H1 (cell line): ENCODE measurements around the gene CKS1B. TPM values are rescaled to one million over a fixed set of nuclear protein-coding genes. Genes with fewer than 3 reads are reported as not detected.

Source experiments
- CTCF ChIA-PET: fragments of 300-600 bp; sonication (Branson Sonifier 250); formaldehyde crosslinking; loops from one replicate; lab custom pipeline; 2021; ENCODE audit not compliant: partially characterized antibody; lab: Charles Lee
- POLR2A ChIA-PET: fragments of 300-600 bp; sonication (Branson Sonifier 250); formaldehyde crosslinking; loops from one replicate; lab custom pipeline; 2021; ENCODE audit warnings: inconsistent platforms; ENCODE audit not compliant: partially characterized antibody; lab: Charles Lee
- DNase-seq, 2 experiments: peaks; one replicate each; pipeline versions ENCODE4 v3.0.0 to v3.0.0-alpha.2; 2010 to 2022; ENCODE audit warnings: low spot score in 2 of 2, low read depth in 1 of 2, mixed read lengths in 1 of 2
- FAIRE-seq: peaks from 2 replicates; lab custom pipeline; 2011; peaks lifted over from hg19 to GRCh38; lab: Jason Lieb, UNC
- H2AFZ ChIP-seq: 2 replicates; pipeline ENCODE4 v1.8.1; 2012; ENCODE audit warnings: low read length, inconsistent platforms
- H2AK5ac ChIP-seq: 2 replicates; pipeline ENCODE4 v1.6.1; 2013; ENCODE audit warnings: low read depth, low read length
- H2BK120ac ChIP-seq: replicated peaks from 2 replicates; pipeline ENCODE3; 2013; ENCODE audit warnings: low read depth, low read length, inconsistent platforms
- H2BK12ac ChIP-seq: 2 replicates; pipeline ENCODE4 v1.6.1; 2013; ENCODE audit warnings: low read depth, low read length
- H2BK15ac ChIP-seq: 2 replicates; pipeline ENCODE4 v1.6.1; 2013; ENCODE audit warnings: low read length
- H2BK20ac ChIP-seq: 2 replicates; pipeline ENCODE4 v1.6.1; 2013; ENCODE audit warnings: low read length
- H2BK5ac ChIP-seq: 2 replicates; pipeline ENCODE4 v1.6.1; 2013; ENCODE audit warnings: low read depth, low read length
- H3K14ac ChIP-seq: 2 replicates; pipeline ENCODE4 v1.6.1; 2013; ENCODE audit warnings: inconsistent platforms; ENCODE audit not compliant: insufficient read length
- H3K18ac ChIP-seq: 2 replicates; pipeline ENCODE4 v1.6.1; 2013; ENCODE audit warnings: low read length; ENCODE audit errors: extremely low read depth
- H3K23ac ChIP-seq: 2 replicates; pipeline ENCODE4 v1.6.1; 2013; ENCODE audit warnings: inconsistent platforms; ENCODE audit not compliant: insufficient read length
- H3K23me2 ChIP-seq: 2 replicates; pipeline ENCODE4 v1.6.1; 2013; ENCODE audit warnings: low read depth, low read length
- H3K27ac ChIP-seq: 2 replicates; pipeline ENCODE4 v1.6.1; 2011; ENCODE audit warnings: low read depth, low read length, inconsistent platforms
- H3K27me3 ChIP-seq, 4 experiments: replicated peaks in 1 of 4; 1 replicate in 1 of 4; 2 replicates in 3 of 4; pipeline versions ENCODE4 v1.6.1 to v1.8.1; 2011 to 2013; ENCODE audit warnings: low read length in 3 of 4, mild to moderate bottlenecking in 3 of 4, inconsistent platforms in 2 of 4, mixed read lengths in 2 of 4, moderate library complexity in 1 of 4; ENCODE audit not compliant: control insufficient read depth in 3 of 4, insufficient read depth in 3 of 4; ENCODE audit errors: extremely low read depth in 1 of 4
- H3K36me3 ChIP-seq, 4 experiments: 2 replicates each; pipeline versions ENCODE4 v1.6.1 to v1.8.1; 2011 to 2013; ENCODE audit warnings: mild to moderate bottlenecking in 4 of 4, low read length in 3 of 4, moderate library complexity in 2 of 4, control low read depth in 1 of 4, inconsistent platforms in 1 of 4; ENCODE audit not compliant: insufficient read depth in 4 of 4, control insufficient read depth in 2 of 4
- H3K4ac ChIP-seq: replicated peaks from 2 replicates; pipeline ENCODE3; 2013; ENCODE audit warnings: low read length, low read depth, mixed read lengths, inconsistent platforms; ENCODE audit not compliant: insufficient read length
- H3K4me1 ChIP-seq, 4 experiments: replicated peaks in 1 of 4; 1 replicate in 1 of 4; 2 replicates in 3 of 4; pipeline versions ENCODE4 v1.6.1 to v1.8.1; 2011 to 2013; ENCODE audit warnings: low read length in 3 of 4, inconsistent platforms in 2 of 4, mixed read lengths in 1 of 4; ENCODE audit not compliant: insufficient read depth in 4 of 4, control insufficient read depth in 3 of 4
- H3K4me2 ChIP-seq, 2 experiments: 2 replicates each; pipeline versions ENCODE4 v1.6.1 to v1.8.1; 2011 to 2013; ENCODE audit warnings: low read depth in 2 of 2, low read length in 2 of 2, control low read depth in 1 of 2, inconsistent platforms in 1 of 2, mild to moderate bottlenecking in 1 of 2; ENCODE audit not compliant: insufficient read depth in 1 of 2
- H3K4me3 ChIP-seq, 4 experiments: fragments of 200-600, 300-600 bp in 1 of 4; sonication (generic), shearing (Covaris generic), sonication (Bioruptor Twin) in 1 of 4; 2 replicates each; pipeline versions ENCODE4 v1.5.1 to v1.8.1; 2011 to 2016; ENCODE audit warnings: low read length in 4 of 4, low read depth in 3 of 4, control low read depth in 2 of 4, inconsistent platforms in 2 of 4, mild to moderate bottlenecking in 2 of 4, mixed read lengths in 1 of 4, moderate library complexity in 1 of 4; ENCODE audit not compliant: insufficient read depth in 2 of 4; ENCODE audit errors: extremely low read depth in 1 of 4
- H3K56ac ChIP-seq: replicated peaks from 2 replicates; pipeline ENCODE3; 2013; ENCODE audit warnings: low read depth, mild to moderate bottlenecking, mixed read lengths, low read length, inconsistent platforms; ENCODE audit not compliant: insufficient read length
- H3K79me1 ChIP-seq: 2 replicates; pipeline ENCODE4 v1.6.1; 2013; ENCODE audit warnings: low read depth, low read length, control low read depth
- H3K79me2 ChIP-seq, 2 experiments: 2 replicates each; pipeline versions ENCODE4 v1.6.1 to v1.8.1; 2012 to 2013; ENCODE audit warnings: low read length in 2 of 2, mild to moderate bottlenecking in 2 of 2, inconsistent platforms in 1 of 2; ENCODE audit not compliant: insufficient read depth in 2 of 2, control insufficient read depth in 1 of 2
- H3K9ac ChIP-seq, 4 experiments: replicated peaks in 1 of 4; 1 replicate in 1 of 4; 2 replicates in 3 of 4; pipeline versions ENCODE4 v1.6.1 to v1.8.1; 2011 to 2013; ENCODE audit warnings: low read depth in 3 of 4, low read length in 3 of 4, control low read depth in 2 of 4, mild to moderate bottlenecking in 2 of 4, moderate library complexity in 2 of 4, inconsistent platforms in 1 of 4; ENCODE audit errors: extremely low read depth in 1 of 4
- H3K9me3 ChIP-seq, 2 experiments: 2 replicates each; pipeline versions ENCODE4 v1.6.1 to v1.8.1; 2012 to 2013; ENCODE audit warnings: mild to moderate bottlenecking in 2 of 2, moderate library complexity in 2 of 2, control low read depth in 1 of 2, inconsistent platforms in 1 of 2, low read depth in 1 of 2, low read length in 1 of 2, mixed read lengths in 1 of 2; ENCODE audit not compliant: insufficient read depth in 2 of 2
- H4K20me1 ChIP-seq, 2 experiments: replicated peaks in 1 of 2; 2 replicates each; pipeline versions ENCODE3 to v1.8.1; 2011 to 2013; ENCODE audit warnings: inconsistent platforms in 2 of 2, low read length in 2 of 2, mild to moderate bottlenecking in 1 of 2; ENCODE audit not compliant: insufficient read depth in 2 of 2, control insufficient read depth in 1 of 2
- H4K5ac ChIP-seq: 2 replicates; pipeline ENCODE4 v1.6.1; 2013; ENCODE audit warnings: low read length, low read depth, mixed read lengths, inconsistent platforms; ENCODE audit not compliant: insufficient read length
- H4K8ac ChIP-seq: 2 replicates; pipeline ENCODE4 v1.8.0; 2013; ENCODE audit warnings: mild to moderate bottlenecking, moderate library complexity, low read length, inconsistent platforms; ENCODE audit not compliant: insufficient read depth; ENCODE audit errors: extremely low read depth
- H4K91ac ChIP-seq: replicated peaks from 2 replicates; pipeline ENCODE3; 2013; ENCODE audit warnings: low read length, mixed read lengths, inconsistent platforms; ENCODE audit not compliant: insufficient read length
- ASH2L ChIP-seq: fragments of 200-600, 300-600 bp; sonication (generic); IDR thresholded peaks from one replicate; pipeline ENCODE4 v1.7.1; 2017; ENCODE audit warnings: low read length
- BRCA1 ChIP-seq: IDR thresholded peaks from 2 replicates; pipeline ENCODE4 v1.6.1; 2012; ENCODE audit warnings: low read depth, low read length, improper control_type of control experiment
- CHD1 ChIP-seq: IDR thresholded peaks from 2 replicates; pipeline ENCODE4 v1.6.1; 2012; ENCODE audit warnings: low read depth, low read length, improper control_type of control experiment
- CREB1 ChIP-seq: IDR thresholded peaks from 2 replicates; pipeline ENCODE4 v1.6.1; 2012; ENCODE audit warnings: inconsistent platforms
- EP300 ChIP-seq, 2 experiments: IDR thresholded peaks; 1 replicate in 1 of 2; 2 replicates in 1 of 2; pipeline ENCODE4 v1.6.1; 2011 to 2012; ENCODE audit warnings: low read depth in 2 of 2, low read length in 2 of 2, mild to moderate bottlenecking in 2 of 2, borderline replicate concordance in 1 of 2, inconsistent platforms in 1 of 2, moderate library complexity in 1 of 2
- PHF8 ChIP-seq: fragments of 200-600 bp; sonication (generic); conservative IDR thresholded peaks from 2 replicates; pipeline ENCODE4 v1.7.1; 2012; ENCODE audit warnings: low read depth, mild to moderate bottlenecking, inconsistent platforms, low read length, moderate library complexity
- SIRT6 ChIP-seq: IDR thresholded peaks from one replicate; pipeline ENCODE4 v1.7.1; 2012; ENCODE audit warnings: low read length, inconsistent platforms
- SIX5 ChIP-seq: IDR thresholded peaks from 2 replicates; pipeline ENCODE4 v1.6.1; 2011; ENCODE audit warnings: mild to moderate bottlenecking, low read depth, low read length
- TAF7 ChIP-seq: optimal IDR thresholded peaks from 2 replicates; pipeline ENCODE3; 2011; ENCODE audit warnings: low read depth, mild to moderate bottlenecking, inconsistent platforms, low read length, moderate library complexity, borderline replicate concordance
- TBP ChIP-seq: IDR thresholded peaks from 2 replicates; pipeline ENCODE4 v1.6.1; 2011; ENCODE audit warnings: low read depth, low read length, improper control_type of control experiment
- TEAD4 ChIP-seq: IDR thresholded peaks from 2 replicates; pipeline ENCODE4 v1.6.1; 2012; ENCODE audit warnings: low read depth, low read length, inconsistent platforms, mixed read lengths
- ZNF274 ChIP-seq: IDR thresholded peaks from 2 replicates; pipeline ENCODE4 v1.7.0; 2012; ENCODE audit warnings: low read length, borderline replicate concordance; ENCODE audit errors: extremely low read depth
- WGBS, 2 experiments: shearing (Covaris generic) in 1 of 2; methylation state at CpG; one replicate each; pipeline versions ENCODE4 v1.1.6 to v1.1.7; 2013 to 2015; ENCODE audit warnings: low lambda C conversion rate in 2 of 2, mixed read lengths in 2 of 2, inconsistent platforms in 1 of 2, low coverage in 1 of 2, missing lambda C conversion rate in 1 of 2; ENCODE audit not compliant: insufficient replicate concordance in 2 of 2, insufficient coverage in 1 of 2, insufficient read length in 1 of 2; ENCODE audit errors: extremely low coverage in 1 of 2, missing lambda C conversion rate in 1 of 2; 5-methylcytosine and 5-hydroxymethylcytosine counted together
- polyA plus RNA-seq, 7 experiments: library from polyadenylated mRNA; depleted of rRNA in 3 of 7; stranded (reverse) in 5 of 7; unstranded in 2 of 7; fragments of >200 nt in 5 of 7; fragments of 200-250 nt in 2 of 7; gene quantifications; 1 replicate in 5 of 7; 2 replicates in 1 of 7; 4 replicates in 1 of 7; pipeline versions ENCODE4 v1.2.1 to v1.2.3, GENCODE V29; 2011 to 2013; ENCODE audit warnings: missing spikeins in 2 of 7, mixed read lengths in 2 of 7
- total RNA-seq: library from RNA; stranded (reverse); fragmentation: NEBNext Ultra II Directional; extraction: Animal tissue kit (Norgen Biotek cat#: 25700); gene quantifications from 2 replicates; pipeline ENCODE4 v1.2.1, GENCODE V29; 2021
- TF ChIP-seq, protein P1 (sequence below): IDR thresholded peaks from 2 replicates; pipeline ENCODE4 v1.6.1; 2012; ENCODE audit warnings: inconsistent platforms
- TF ChIP-seq, protein P2 (sequence below): IDR thresholded peaks from 2 replicates; pipeline ENCODE4 v1.6.1; 2012; ENCODE audit warnings: inconsistent platforms

Gene CKS1B
- total and polyA plus RNA-seq, 2 of the 8 experiments (the other 6 are each of a cell fraction or from before 2014, with no cell fraction given): 294 to 1,025 TPM

DNA sequence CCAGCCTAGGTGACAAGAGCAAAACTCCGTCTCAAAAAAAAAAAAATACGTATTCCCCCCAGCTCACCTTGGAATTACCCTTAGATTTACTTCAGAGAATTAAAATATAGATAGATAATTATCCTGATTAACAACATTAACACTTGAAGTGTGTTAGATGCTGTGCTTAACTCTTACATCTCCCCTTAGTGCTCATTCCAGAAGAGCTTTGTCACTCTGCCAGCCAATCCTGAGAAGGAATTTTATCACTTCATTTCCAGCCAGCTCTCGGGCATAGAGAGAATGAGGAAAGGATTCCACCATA is 2.3 kb upstream of the CKS1B start:
- CTCF ChIA-PET: interaction anchor here (0.6 to 20.6 kb wide), 9 partner anchors 10 to 89 kb away, joined by 3 to 334 read pairs (median 3); partner anchors contain the start of genes ADAM15, LENEP and PBXIP1
- 4% methylated on average over 3 of the region's 3 CpGs; no CpG with 5 or more reads in 1 of the 2 experiments for WGBS, 2 experiments
- no peak overlapping the region for H3K23ac ChIP-seq
- H2AFZ ChIP-seq: no peak overlapping the region
- H2BK120ac ChIP-seq: peak overlapping the region; percentile 63
- peaks cover 14% of the 10 kb centered on the region; the same call in 1 of the 2 replicates for H3K79me1 ChIP-seq
- H3K23me2 ChIP-seq: peaks cover 29% of the 10 kb centered on the region
- peak overlapping the region in 3 of 4 experiments; percentile 56 to 82 (median 61); a peak in 6 of 7 replicates for H3K9ac ChIP-seq
- H3K27me3 ChIP-seq: no peaks in the 10 kb centered on the region
- H4K91ac ChIP-seq: peak overlapping the region; percentile 38
- H2BK12ac ChIP-seq: peak overlapping the region; percentile 86; the same call in 1 of the 2 replicates
- H3K14ac ChIP-seq: no peak overlapping the region
- no peaks in the 10 kb centered on the region for H3K9me3 ChIP-seq
- H2BK5ac ChIP-seq: peak overlapping the region; percentile 99
- no peak overlapping the region for H4K8ac ChIP-seq
- H2AK5ac ChIP-seq: peak overlapping the region; percentile 57; the same call in 1 of the 2 replicates
- H3K18ac ChIP-seq: peak overlapping the region; percentile 20
- no peak for DNase-seq
- H3K4me2 ChIP-seq: peak overlapping the region; percentile 78 to 94
- peak overlapping the region; percentile 32 for H3K56ac ChIP-seq
- peaks cover 5 to 12% (median 9%) of the 10 kb centered on the region in 4 experiments; a peak in 6 of 8 replicates for H3K36me3 ChIP-seq
- POLR2A ChIA-PET: interaction anchor here (0.7 to 42.8 kb wide), 24 partner anchors 9 to 361 kb away, joined by 3 to 702 read pairs (median 4); partner anchors contain the start of genes DCST1, DCST2, FLAD1 and LENEP
- FAIRE-seq: no peak
- H4K20me1 ChIP-seq: peaks cover 9 to 12% of the 10 kb centered on the region in 2 experiments
- H3K4me1 ChIP-seq: peaks cover 3 to 22% (median 15%) of the 10 kb centered on the region in 4 experiments
- H3K4me3 ChIP-seq: peak overlapping the region; percentile 43 to 98 (median 74)
- H3K79me2 ChIP-seq: peaks cover 22 to 57% of the 10 kb centered on the region in 2 experiments
- peak overlapping the region; percentile 35 for H4K5ac ChIP-seq
- H2BK20ac ChIP-seq: no peak overlapping the region
- H2BK15ac ChIP-seq: no peak overlapping the region
- peak overlapping the region; percentile 19 for H3K4ac ChIP-seq
- H3K27ac ChIP-seq: peak overlapping the region; percentile 88
- TF ChIP-seq TBP (no peak), CREB1 (no peak), PHF8 (no peak), BRCA1 (no peak), TEAD4 (no peak), SIRT6 (no peak), ZNF274 (no peak), SIX5 (no peak), ASH2L (no peak), CHD1 (no peak), EP300 (IDR thresholded peaks at IDR 0.05; ENCODE audit: borderline replicate concordance in 1 of 2, low read depth in 2 of 2, low read length in 2 of 2) (no peak), TAF7 (no peak)
- TF ChIP-seq, protein P1, sequence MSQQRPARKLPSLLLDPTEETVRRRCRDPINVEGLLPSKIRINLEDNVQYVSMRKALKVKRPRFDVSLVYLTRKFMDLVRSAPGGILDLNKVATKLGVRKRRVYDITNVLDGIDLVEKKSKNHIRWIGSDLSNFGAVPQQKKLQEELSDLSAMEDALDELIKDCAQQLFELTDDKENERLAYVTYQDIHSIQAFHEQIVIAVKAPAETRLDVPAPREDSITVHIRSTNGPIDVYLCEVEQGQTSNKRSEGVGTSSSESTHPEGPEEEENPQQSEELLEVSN: no peak
- TF ChIP-seq, protein P2, sequence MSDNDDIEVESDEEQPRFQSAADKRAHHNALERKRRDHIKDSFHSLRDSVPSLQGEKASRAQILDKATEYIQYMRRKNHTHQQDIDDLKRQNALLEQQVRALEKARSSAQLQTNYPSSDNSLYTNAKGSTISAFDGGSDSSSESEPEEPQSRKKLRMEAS: no peak
